Immature natural killer cell (primary cell): Measurements from ENCODE around the gene SRPK2. TPM values are rescaled to one million over a fixed set of nuclear protein-coding genes. Genes with fewer than 3 reads are reported as not detected.

ENCODE experiments used
- DNase-seq, 3 donors: peaks; one replicate each; pipeline ENCODE4 v3.0.0; 2022; ENCODE audit warnings: mixed read lengths in 1 of 3
- H3K27ac Mint-ChIP-seq, 6 donors: one replicate each; pipeline ENCODE4 v1.8.0; 2020; ENCODE audit warnings: mixed read lengths in 6 of 6, mild to moderate bottlenecking in 5 of 6, inconsistent platforms in 4 of 6, moderate library complexity in 3 of 6
- H3K27me3 Mint-ChIP-seq, 3 donors: one replicate each; pipeline ENCODE4 v1.8.0; 2020 to 2021; ENCODE audit warnings: low read depth in 3 of 3, mild to moderate bottlenecking in 3 of 3, mixed read lengths in 3 of 3, moderate library complexity in 3 of 3, inconsistent platforms in 1 of 3
- H3K36me3 Mint-ChIP-seq, 3 donors: one replicate each; pipeline ENCODE4 v1.8.0; 2020; ENCODE audit warnings: mixed read lengths in 3 of 3, inconsistent platforms in 2 of 3, mild to moderate bottlenecking in 2 of 3
- H3K4me1 Mint-ChIP-seq, 2 donors: one replicate each; pipeline ENCODE4 v1.8.0; 2020; ENCODE audit warnings: inconsistent platforms in 2 of 2, mild to moderate bottlenecking in 2 of 2, mixed read lengths in 2 of 2, moderate library complexity in 1 of 2
- H3K4me3 Mint-ChIP-seq, 5 donors: one replicate each; pipeline ENCODE4 v1.8.0; 2020; ENCODE audit warnings: mild to moderate bottlenecking in 5 of 5, mixed read lengths in 5 of 5, inconsistent platforms in 3 of 5, moderate library complexity in 3 of 5
- H3K9me3 Mint-ChIP-seq, 6 donors: one replicate each; pipeline ENCODE4 v1.8.0; 2020; ENCODE audit warnings: mild to moderate bottlenecking in 6 of 6, mixed read lengths in 6 of 6, inconsistent platforms in 4 of 6, moderate library complexity in 3 of 6
- polyA plus RNA-seq, 3 donors: library from polyadenylated mRNA; unstranded; fragments of 300-500 nt; fragmentation: Illumina TruSeq; gene quantifications; one replicate each; pipeline ENCODE4 v1.2.3, GENCODE V29; 2021

SRPK2 gene
- polyA plus RNA-seq, 3 donors from 2014 or later, result 51.5 to 92.2 (median 64.1) TPM

- peak overlapping the region in 2 of 6 donors; percentile 23 to 24 for H3K27ac Mint-ChIP-seq
- peaks cover 17 to 72% of the 10 kb centered on the region in 2 donors for H3K4me1 Mint-ChIP-seq
- H3K9me3 Mint-ChIP-seq, result no peaks in the 10 kb centered on the region
- no peak for DNase-seq
- H3K27me3 Mint-ChIP-seq, result no peaks in the 10 kb centered on the region
- peaks cover 0 to 3% (median 2%) of the 10 kb centered on the region in 3 donors for H3K36me3 Mint-ChIP-seq
- no peak overlapping the region for H3K4me3 Mint-ChIP-seq
Measured at GRCh38 chr7:105187302-105188169, 201.2 kb downstream of the SRPK2 start.

- Mint-ChIP-seq H3K36me3 (peaks cover 0 to 4% (median 3%) of the 10 kb centered on the region in 3 donors), H3K27me3 (no peaks in the 10 kb centered on the region), H3K27ac (no peak overlapping the region)
Measured at GRCh38 chr7:105185290-105186010, 203.3 kb downstream of the SRPK2 start.

DNA sequence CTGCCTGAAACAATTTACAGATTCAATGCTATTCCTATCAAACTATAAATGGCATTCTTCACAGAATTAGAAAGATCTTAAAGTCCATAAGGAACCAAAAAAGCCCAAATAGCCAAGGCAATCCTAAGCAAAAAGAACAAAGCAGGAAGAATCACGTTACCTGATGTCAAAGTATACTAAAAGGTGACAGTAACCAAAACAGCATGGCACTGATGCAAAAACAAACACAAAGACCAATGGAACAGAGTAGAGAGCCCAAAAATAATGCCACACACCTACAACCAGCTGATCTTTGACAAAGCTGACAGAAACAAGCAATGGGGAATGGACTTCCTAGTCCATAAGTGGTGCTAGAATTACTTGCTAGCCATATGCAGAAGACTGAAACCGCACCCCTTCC is 208.7 kb downstream of the SRPK2 start:
- Mint-ChIP-seq H3K4me3 (no peak overlapping the region), H3K27me3 (peaks cover 0 to 2% (median 0%) of the 10 kb centered on the region in 3 donors), H3K36me3 (peaks cover 0 to 4% (median 0%) of the 10 kb centered on the region in 3 donors), H3K27ac (no peak overlapping the region), H3K4me1 (peaks cover 35 to 76% of the 10 kb centered on the region in 2 donors), H3K9me3 (no peaks in the 10 kb centered on the region)
- DNase-seq, result no peak

More at GRCh38 chr7:105185290-105186010, 203.3 kb downstream of the SRPK2 start:
- DNase-seq, result no peak
- Mint-ChIP-seq H3K4me3 (no peak overlapping the region), H3K4me1 (peaks cover 27 to 73% of the 10 kb centered on the region in 2 donors), H3K9me3 (no peaks in the 10 kb centered on the region)

- Mint-ChIP-seq H3K27me3 (peaks cover 0 to 2% (median 0%) of the 10 kb centered on the region in 3 donors), H3K9me3 (no peaks in the 10 kb centered on the region), H3K36me3 (peaks cover 0 to 4% (median 0%) of the 10 kb centered on the region in 3 donors), H3K4me1 (peaks cover 38 to 77% of the 10 kb centered on the region in 2 donors), H3K27ac (no peak overlapping the region), H3K4me3 (no peak overlapping the region)
- no peak for DNase-seq
Measured at GRCh38 chr7:105178928-105179541, 209.7 kb downstream of the SRPK2 start.

- DNase-seq, result no peak
- Mint-ChIP-seq H3K9me3 (no peaks in the 10 kb centered on the region), H3K4me1 (peaks cover 40 to 80% of the 10 kb centered on the region in 2 donors), H3K36me3 (peaks cover 0 to 4% (median 0%) of the 10 kb centered on the region in 3 donors), H3K4me3 (no peak overlapping the region), H3K27ac (peak overlapping the region in 1 of 6 donors; percentile 21), H3K27me3 (peaks cover 0 to 2% (median 0%) of the 10 kb centered on the region in 3 donors)
Measured at GRCh38 chr7:105178177-105178576, 210.5 kb downstream of the SRPK2 start.

DNA sequence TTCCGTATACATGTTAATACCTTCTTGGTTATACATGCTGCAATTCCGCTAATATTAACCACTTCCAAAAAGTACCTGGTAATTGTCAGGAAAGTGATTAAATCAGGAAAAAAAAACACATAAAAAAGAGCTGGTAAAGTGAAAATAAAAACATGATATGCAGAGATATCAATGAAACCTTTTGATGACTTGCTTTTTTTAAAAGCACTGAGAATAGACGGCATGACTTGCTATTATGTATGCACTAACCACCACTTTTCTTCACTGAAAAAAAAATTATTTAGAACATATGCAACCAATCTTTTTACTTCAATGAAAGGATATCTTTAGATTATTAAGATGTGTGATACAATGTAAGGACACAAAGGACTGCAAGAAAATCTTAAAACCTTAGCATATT is 211.7 kb downstream of the SRPK2 start:
- Mint-ChIP-seq H3K27me3 (peaks cover 0 to 2% (median 0%) of the 10 kb centered on the region in 3 donors), H3K4me3 (no peak overlapping the region), H3K36me3 (peaks cover 0 to 4% (median 0%) of the 10 kb centered on the region in 3 donors), H3K9me3 (no peaks in the 10 kb centered on the region), H3K27ac (no peak overlapping the region), H3K4me1 (peaks cover 41 to 87% of the 10 kb centered on the region in 2 donors)
- DNase-seq, result no peak

- H3K9me3 Mint-ChIP-seq, result no peaks in the 10 kb centered on the region
- H3K27me3 Mint-ChIP-seq, result peaks cover 0 to 2% (median 0%) of the 10 kb centered on the region in 3 donors
- peak overlapping the region in 1 of 6 donors; percentile 80 for H3K27ac Mint-ChIP-seq
- peak overlapping the region in 2 of 5 donors; percentile 19 to 36 for H3K4me3 Mint-ChIP-seq
- DNase-seq, result no peak
- H3K36me3 Mint-ChIP-seq, result peaks cover 0 to 3% (median 0%) of the 10 kb centered on the region in 3 donors
- H3K4me1 Mint-ChIP-seq, result peaks cover 24 to 86% of the 10 kb centered on the region in 2 donors
Measured at GRCh38 chr7:105173586-105173985, 215.1 kb downstream of the SRPK2 start.

DNA sequence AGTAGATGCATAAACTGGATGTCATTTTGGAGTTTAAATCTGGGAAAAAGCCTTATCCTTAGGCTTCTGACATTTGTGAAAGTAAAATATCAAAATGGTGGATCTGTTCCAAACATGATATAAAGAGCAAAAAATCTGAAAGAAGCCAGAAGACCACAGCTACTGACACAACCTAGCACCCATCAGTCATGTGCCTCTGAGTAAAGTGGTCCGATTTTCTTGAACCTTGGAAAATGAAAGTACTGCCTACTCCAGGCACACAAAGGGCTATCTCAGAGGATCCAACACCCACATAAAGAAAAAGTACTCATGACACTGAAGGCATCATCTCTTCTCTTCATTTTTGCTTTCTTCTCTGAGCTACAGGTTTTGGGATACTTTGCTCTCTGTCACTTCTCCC is 224.0 kb downstream of the SRPK2 start:
- peaks cover 6 to 18% of the 10 kb centered on the region in 2 donors for H3K4me1 Mint-ChIP-seq
- no peak overlapping the region for H3K4me3 Mint-ChIP-seq
- H3K9me3 Mint-ChIP-seq, result no peaks in the 10 kb centered on the region
- H3K27ac Mint-ChIP-seq, result peak overlapping the region in 2 of 6 donors; percentile 19 to 40
- H3K36me3 Mint-ChIP-seq, result peaks cover 14 to 49% (median 37%) of the 10 kb centered on the region in 3 donors
- DNase-seq, result no peak
- peaks cover 0 to 3% (median 1%) of the 10 kb centered on the region in 3 donors for H3K27me3 Mint-ChIP-seq

GRCh38 chr7:105163718-105164117 is 225.0 kb downstream of the SRPK2 start:
- H3K27me3 Mint-ChIP-seq, result peaks cover 0 to 3% (median 1%) of the 10 kb centered on the region in 3 donors

DNA sequence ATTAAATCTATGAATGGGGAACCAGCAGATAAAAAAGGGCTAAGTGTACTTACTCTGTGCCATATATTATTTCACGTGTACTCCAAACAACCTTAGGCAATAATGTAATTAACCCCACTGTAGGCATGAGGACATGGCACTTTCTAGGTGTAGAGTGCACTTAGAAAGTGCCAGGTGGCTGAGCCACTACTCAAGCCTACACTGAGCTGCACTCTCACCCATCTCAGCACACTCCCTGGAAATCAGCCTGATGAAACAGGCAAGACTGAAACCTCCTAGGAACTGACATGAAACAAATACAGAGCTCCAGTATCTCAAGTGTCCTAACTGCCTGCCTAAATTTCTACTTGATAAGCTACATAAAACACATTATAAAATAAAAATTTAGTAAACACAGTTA is 227.4 kb downstream of the SRPK2 start:
- Mint-ChIP-seq H3K4me3 (no peak overlapping the region), H3K9me3 (no peaks in the 10 kb centered on the region), H3K36me3 (peaks cover 14 to 30% (median 30%) of the 10 kb centered on the region in 3 donors), H3K4me1 (peaks cover 4 to 18% of the 10 kb centered on the region in 2 donors), H3K27me3 (peaks cover 1 to 3% (median 2%) of the 10 kb centered on the region in 3 donors), H3K27ac (peak overlapping the region in 1 of 6 donors; percentile 36)
- DNase-seq, result no peak

More at GRCh38 chr7:105163718-105164117, 225.0 kb downstream of the SRPK2 start:
- DNase-seq, result no peak
- Mint-ChIP-seq H3K4me1 (peaks cover 4 to 13% of the 10 kb centered on the region in 2 donors), H3K27ac (peak overlapping the region in 1 of 6 donors; percentile 77), H3K4me3 (no peak overlapping the region), H3K9me3 (no peaks in the 10 kb centered on the region), H3K36me3 (peaks cover 14 to 46% (median 40%) of the 10 kb centered on the region in 3 donors)

- Mint-ChIP-seq H3K9me3 (no peaks in the 10 kb centered on the region), H3K27ac (peak overlapping the region in 4 of 6 donors; percentile 8 to 24 (median 12)), H3K36me3 (peaks cover 0 to 3% (median 0%) of the 10 kb centered on the region in 3 donors), H3K27me3 (peaks cover 0 to 2% (median 2%) of the 10 kb centered on the region in 3 donors), H3K4me3 (no peak overlapping the region), H3K4me1 (peaks cover 6 to 32% of the 10 kb centered on the region in 2 donors)
- DNase-seq, result no peak
Measured at GRCh38 chr7:105157278-105157677, 231.4 kb downstream of the SRPK2 start.

DNA sequence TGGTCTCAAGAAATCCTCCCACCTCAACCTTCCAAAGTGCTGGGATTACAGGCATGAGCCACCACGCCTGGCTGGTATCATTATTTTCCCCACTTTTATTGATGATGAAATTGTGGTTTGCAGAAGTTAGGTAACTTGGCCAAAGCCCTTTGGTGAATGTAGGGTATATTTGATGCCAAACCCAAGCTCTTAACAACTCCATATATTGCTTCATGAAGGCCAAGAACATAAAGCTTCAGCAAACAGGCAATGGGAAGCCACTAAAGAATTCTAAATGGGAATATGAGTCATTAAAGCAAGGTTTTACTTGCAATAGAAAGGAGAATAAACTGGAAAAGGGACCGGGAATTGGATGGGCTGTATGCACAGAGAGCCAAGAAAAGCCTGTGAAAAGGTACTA is 232.0 kb downstream of the SRPK2 start:
- Mint-ChIP-seq H3K27ac (peak overlapping the region in 5 of 6 donors; percentile 0 to 39 (median 16)), H3K36me3 (peaks cover 0 to 3% (median 0%) of the 10 kb centered on the region in 3 donors)

GRCh38 chr7:105154084-105154483 is 234.6 kb downstream of the SRPK2 start:
- H3K36me3 Mint-ChIP-seq, result no peaks in the 10 kb centered on the region
- no peak overlapping the region for H3K4me3 Mint-ChIP-seq
- H3K27me3 Mint-ChIP-seq, result peaks cover 0 to 2% (median 2%) of the 10 kb centered on the region in 3 donors
- DNase-seq, result no peak
- H3K9me3 Mint-ChIP-seq, result no peaks in the 10 kb centered on the region
- H3K27ac Mint-ChIP-seq, result no peak overlapping the region
- peaks cover 26 to 53% of the 10 kb centered on the region in 2 donors for H3K4me1 Mint-ChIP-seq

More for the DNA sequence above, 232.0 kb downstream of the SRPK2 start:
- Mint-ChIP-seq H3K9me3 (no peaks in the 10 kb centered on the region), H3K27me3 (peaks cover 0 to 2% (median 2%) of the 10 kb centered on the region in 3 donors), H3K4me1 (peaks cover 6 to 33% of the 10 kb centered on the region in 2 donors), H3K4me3 (no peak overlapping the region)
- no peak for DNase-seq
